GM19328 (cell line): ENCODE measurements around the gene CRIM1.
"Not testable (repeated sequence)": the region's sequence is repeated elsewhere in the genome, so short reads cannot be mapped to it uniquely, and the experiment has no call there.

Source experiments
- ATAC-seq: cut with Tn5 transposase; IDR thresholded peaks from one replicate; pipeline ENCODE4 v1.9.1; 2021; ENCODE audit warnings: mild to moderate bottlenecking, moderate library complexity; ENCODE audit not compliant: unreplicated experiment

Gene CRIM1, protein sequence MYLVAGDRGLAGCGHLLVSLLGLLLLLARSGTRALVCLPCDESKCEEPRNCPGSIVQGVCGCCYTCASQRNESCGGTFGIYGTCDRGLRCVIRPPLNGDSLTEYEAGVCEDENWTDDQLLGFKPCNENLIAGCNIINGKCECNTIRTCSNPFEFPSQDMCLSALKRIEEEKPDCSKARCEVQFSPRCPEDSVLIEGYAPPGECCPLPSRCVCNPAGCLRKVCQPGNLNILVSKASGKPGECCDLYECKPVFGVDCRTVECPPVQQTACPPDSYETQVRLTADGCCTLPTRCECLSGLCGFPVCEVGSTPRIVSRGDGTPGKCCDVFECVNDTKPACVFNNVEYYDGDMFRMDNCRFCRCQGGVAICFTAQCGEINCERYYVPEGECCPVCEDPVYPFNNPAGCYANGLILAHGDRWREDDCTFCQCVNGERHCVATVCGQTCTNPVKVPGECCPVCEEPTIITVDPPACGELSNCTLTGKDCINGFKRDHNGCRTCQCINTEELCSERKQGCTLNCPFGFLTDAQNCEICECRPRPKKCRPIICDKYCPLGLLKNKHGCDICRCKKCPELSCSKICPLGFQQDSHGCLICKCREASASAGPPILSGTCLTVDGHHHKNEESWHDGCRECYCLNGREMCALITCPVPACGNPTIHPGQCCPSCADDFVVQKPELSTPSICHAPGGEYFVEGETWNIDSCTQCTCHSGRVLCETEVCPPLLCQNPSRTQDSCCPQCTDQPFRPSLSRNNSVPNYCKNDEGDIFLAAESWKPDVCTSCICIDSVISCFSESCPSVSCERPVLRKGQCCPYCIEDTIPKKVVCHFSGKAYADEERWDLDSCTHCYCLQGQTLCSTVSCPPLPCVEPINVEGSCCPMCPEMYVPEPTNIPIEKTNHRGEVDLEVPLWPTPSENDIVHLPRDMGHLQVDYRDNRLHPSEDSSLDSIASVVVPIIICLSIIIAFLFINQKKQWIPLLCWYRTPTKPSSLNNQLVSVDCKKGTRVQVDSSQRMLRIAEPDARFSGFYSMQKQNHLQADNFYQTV

DNA sequence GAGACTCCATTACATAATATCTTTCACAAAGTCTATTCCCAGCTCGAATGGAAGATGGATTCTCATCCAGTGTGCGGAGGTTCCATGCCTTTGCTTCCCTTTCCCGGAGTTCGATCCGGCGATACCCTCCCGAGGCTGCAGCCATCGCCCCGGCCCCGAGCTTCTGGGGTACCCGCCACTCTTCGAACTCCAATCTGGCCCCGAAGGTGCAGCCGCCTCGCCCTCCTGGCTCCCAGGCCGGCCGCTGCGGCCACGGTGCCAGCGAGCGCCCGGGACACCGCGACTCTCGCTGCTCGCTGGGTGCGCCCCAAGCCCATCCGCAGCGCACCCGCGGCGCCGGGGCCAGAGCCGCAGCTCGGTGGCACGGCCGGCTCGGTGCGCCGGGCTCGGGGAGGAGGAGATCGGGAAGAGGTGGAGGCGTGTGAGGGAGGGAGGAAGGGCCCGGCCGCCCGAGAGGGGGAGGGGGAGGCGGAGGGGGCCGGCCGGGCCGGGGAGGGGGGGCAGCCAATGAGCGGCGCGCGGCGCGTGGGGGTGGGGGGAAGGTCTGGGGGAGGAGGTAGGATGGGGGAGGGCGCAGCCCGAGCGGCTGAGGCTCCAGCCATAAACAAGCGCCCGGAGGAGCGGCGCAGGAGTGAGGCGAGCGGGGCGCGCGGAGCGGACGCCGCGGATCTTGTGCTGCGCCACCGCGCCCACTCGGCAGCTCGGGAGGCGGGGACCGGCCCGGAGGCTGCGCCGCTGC, at the start of gene CRIM1:
Gene CRIM1, plus strand, starts transcription at position 628 of the 739 bp plus-strand sequence. CDS start 515 bp downstream, outside the sequence.
- peak; percentile 44 for ATAC-seq

DNA sequence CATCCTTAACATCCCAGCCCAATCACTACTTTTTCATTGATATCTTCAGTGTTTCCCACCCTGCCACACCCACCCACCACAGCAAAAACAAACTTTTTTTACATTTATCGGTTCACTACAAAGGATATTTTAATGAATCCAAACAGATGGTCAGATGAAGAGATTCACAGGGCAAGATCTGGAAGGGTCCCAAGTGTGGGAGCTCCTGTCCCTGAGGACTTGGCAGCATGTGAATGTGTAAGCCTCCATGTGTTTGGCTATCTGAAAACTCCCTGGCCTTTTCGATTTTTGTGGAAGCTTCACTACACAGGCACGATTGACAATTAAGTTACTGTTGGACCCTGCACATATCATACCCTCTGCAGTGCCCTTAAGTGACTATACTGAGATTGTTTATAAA, 48.1 kb upstream of the CRIM1 start:
- ATAC-seq, result no peak

DNA sequence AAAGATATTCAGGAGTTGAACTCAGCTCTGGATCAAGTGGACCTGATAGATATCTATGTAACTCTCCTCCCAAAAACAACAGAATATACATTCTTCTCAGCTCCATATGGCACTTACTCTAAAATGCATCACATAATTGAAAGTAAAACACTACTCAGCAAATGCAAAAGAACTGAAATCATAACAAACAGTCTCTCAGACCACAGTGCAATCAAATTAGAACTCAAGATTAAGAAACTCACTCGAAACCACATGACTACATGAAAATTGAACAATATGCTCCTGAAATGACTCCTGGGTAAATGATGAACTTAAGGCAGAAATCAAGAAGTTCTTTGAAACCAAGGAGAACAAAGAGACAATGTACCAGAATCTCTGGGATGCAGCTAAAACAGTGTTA, 45.1 kb upstream of the CRIM1 start:
- not testable (repeated sequence) for ATAC-seq

DNA sequence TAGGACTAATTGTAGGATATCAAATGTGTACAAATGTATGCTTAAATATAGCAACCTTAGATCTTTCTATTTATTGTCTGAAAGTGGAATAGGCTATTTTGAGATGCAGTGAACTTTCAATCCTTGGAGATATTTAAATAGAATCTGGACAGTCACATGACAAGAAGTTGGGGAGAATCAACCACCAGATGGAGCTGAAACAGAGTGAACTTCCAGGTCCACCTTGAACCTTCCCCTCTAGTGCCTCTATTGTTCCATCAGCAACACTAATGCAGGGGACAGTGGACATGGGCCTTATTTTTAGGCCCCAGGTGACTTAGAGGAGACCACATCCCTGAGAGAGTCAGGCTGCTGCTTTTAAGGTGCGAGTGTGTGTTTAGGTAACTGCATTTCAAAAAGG, 37.0 kb upstream of the CRIM1 start:
- ATAC-seq, result no peak

DNA sequence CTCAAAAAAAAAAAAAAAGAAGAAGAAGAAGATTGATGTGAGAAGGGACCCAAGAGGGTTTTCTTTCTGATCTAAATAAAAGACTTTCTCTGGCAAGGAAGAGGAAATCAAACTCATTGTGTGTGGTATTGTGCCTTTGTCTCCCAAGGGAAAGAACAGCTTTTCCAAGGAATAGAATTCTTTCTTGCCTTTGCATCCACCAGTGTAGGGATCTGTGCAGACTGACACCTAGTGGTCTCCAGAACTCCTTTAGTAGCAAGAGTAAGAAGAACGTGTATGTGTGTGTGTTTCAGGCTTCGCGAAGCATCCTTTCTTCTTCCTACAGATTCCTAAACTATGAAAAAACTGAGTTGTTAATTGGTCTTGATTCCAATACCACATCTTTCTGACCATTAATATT, 33.5 kb upstream of the CRIM1 start:
- no peak for ATAC-seq

DNA sequence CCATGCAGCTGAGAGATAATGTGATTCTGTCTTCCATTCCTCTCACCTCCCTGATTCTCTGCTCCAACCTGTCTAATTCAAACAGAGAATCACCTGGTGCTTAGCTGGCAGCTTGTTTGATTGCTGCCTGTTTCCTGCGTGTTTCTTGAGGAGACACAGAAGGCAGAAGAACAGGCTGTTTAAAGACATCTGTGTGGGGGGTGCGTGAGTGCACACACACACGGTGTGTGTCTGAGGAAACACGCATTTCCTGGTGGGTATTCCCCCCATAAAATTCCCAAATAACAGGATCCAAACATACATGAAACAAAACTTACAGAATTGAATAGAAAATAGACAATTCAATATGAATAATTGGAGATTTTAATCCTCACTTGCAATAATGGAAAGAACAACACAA, 29.3 kb upstream of the CRIM1 start:
- ATAC-seq, result no peak

DNA sequence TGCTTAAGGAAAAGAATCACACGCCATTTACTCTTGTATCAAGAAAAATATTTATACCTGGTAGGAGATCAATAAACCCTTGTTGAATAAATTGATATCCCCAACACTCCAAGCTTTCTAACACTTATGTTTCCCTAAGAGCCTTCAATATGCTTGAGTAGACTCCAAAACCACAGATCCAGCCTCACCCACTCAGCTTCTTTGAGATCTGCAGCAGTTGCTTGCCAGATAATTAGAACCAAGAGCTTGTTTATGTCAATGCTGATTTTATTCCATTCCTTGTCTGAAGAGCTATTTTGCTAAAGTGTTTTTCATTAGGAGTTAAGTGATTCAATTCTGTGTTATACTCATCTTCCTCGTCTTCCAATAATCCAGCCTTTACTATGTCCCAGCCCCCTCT, 26.3 kb upstream of the CRIM1 start:
- ATAC-seq, result no peak

DNA sequence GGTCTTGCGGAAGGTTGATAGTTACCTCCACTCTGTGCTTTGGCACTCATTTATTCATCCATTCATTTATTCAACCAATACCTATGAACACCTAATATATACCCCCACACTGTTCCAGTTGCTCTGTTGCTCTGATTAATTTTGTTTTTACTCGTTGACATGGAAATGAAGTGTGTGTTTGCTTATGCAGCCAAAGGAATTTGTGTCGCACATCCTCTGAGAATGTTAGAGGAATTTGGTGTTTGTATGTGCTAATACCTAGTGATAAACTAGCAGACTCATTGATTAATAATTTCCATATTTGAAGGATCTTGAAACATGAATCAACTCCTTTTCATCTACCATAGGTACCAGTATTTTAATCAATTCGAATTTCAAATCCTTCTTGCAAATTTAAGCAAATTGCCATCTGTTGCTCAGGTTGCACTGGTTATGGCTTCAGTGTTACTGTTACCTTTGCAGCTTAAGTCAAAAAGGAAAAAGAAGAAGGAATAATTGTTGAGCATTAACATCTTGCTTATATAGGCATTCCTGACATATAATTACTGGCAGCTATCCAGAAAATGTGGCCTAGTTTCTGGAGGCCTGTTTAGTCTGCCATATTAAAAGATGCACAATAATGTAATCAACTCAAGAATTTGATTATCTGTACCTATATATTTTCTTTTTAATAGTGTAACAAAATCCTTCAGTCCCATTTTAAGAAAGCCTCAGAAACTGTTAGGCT, 25.7 kb upstream of the CRIM1 start:
- ATAC-seq, result no peak

DNA sequence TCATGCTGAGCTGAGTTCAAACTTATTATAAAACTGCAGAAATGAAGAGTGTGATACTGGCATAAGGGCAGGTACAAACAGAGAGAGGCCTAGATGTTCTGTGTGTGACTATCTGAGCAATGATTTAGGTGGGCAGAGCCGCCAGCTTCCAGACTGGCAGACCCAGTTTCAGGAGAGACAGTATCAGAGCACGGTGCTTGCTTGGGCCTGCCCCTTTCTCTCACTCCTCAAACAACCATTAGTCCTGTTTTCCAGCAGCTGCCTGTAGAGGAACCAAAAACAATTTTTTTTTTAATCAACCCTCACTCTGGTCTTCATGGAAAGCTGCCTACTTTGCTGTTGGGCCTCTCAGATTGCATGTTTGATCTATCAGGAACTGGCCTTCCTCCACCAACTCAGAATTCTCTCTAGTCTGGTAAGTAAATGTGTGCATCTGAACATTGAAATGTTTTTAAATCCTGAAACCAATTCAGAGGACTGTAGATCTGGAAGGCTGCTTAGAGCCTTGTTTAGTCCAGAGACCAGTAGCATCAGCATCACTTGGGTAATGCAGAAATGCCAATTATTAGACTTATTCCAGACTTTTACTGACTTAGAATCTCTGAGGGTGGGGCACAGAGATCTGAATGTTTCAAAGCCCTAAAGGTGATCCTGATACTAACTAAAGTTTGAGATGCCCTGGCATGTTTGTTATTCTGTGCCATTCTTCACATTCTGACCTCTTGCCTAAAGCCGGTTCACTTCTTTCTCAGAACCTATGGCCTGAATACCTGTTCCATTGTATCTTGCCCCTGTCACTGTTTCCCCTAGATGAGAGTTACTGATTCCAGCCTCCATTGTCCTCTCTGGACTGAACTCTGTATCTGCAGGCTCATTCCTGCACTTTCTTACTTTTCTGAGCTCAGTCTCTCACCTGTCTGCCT, 24.8 kb upstream of the CRIM1 start:
- ATAC-seq, result no peak

DNA sequence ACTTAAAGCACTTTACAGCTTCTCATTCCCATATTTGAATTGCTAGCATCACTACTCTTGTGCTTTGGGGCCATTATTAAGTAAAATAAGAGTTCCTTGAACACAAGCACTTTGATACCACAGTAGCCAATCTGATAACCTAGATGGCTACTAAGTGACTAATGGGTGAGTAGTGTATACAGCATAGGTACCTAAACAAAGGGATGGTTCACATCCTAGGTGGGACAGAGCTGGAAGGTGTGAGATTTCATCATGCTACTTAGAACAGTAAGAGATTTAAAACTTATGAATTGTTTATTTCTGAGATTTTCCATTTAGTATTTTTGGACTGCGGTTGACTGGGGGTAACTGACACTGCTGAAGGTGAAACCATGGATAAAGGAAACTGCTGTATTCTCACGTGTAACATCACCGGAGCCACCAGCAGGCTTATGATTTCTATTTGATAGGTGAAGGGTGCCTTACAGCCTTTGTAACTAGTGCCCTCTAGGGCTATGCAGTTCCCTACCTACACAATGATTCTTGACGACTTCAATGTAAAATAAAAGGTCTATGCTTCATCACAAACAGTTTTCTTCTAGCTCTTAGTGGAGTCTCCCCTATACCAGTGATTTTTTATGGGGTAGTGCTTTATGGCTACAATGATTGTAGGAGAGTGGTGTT, 22.1 kb upstream of the CRIM1 start:
- ATAC-seq, result peak; percentile 50

DNA sequence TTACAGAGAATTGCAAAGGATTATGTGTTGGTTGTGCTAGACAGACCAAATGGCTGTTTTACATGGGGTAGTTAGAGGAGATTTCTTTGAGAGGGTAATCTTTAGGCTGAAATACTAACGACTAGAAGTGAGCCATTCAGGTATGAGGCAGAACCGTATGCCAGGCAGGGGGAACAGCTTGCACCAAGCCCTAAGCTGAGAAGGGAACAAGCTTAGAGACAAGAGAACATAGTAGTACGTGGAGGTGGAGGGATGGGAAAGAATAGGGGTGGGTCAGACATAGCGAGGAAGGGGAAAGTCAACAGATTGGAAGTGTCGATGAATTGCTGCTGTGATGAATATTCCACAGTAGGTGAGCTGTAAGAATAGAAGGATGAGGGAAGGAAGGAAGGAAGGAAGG, 20.0 kb upstream of the CRIM1 start:
- no peak for ATAC-seq

DNA sequence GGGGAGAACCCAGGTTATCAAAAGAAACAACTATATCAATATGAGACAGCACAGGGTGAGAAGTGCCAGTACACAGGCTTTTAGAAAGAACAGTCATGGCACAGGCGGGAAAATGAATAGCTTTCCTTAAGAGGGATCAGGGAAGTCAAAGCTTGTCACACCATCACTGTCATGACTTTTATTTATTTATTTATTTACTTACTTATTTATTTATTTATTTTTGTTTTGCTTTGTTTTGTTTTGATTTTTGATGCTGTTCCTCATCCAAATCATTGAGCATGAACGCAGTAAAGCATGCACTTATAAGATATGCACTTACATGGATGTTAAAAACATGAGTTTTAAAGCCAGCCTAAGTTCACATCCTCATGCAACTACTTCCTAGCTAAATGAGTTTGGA, 19.3 kb upstream of the CRIM1 start:
- no peak for ATAC-seq

DNA sequence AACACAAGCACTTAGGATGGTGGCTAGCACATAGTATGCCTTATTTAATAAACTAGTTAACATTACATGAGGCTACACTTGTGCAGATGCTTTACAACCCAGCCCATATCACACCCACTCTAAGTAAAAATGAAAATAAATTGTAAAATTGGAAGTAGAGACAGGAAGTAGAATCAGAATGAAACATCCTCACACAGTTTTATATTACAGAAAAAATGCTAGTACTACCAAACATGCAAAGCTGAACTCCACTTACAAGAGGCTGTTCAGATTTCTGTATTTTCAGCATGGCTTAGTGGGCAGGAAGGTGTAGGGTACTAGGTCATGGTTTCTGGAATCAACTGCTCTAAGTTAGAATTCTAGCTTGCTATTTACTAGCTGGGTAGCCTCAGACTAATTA, 18.2 kb upstream of the CRIM1 start:
- ATAC-seq, result no peak

DNA sequence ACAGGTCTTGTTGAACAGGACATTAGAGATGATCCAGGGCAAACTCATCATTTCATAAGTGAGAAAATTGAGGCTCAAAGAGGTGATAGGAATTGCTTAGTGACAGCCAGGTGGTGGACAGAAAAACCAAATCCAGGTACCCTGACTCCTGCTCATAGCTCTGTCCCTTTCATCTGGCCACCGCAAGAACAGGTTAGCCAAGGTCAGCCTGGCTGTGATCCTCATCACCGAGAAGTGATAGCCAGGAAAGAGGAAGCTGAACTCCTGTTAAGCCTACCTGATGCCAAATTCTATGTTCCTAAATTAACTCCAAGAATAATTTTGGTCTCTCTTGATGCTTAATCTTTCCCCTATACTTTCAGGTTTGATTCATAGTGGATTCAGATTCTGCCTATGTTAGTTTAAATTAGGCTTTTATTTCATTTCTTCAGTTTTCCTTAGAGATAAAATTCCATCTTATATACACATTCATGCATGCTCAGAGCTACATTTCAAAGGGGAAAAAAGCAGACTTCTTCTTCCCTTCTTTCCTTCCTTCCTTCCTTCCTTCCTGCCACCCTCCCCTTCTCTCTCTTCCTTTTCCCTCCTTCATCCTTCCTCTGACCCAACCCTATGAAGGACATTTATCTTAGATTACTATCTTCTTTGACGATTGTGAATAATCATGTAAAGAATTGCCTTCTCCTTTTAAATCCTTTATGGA, 17.3 kb upstream of the CRIM1 start:
- ATAC-seq, result no peak

DNA sequence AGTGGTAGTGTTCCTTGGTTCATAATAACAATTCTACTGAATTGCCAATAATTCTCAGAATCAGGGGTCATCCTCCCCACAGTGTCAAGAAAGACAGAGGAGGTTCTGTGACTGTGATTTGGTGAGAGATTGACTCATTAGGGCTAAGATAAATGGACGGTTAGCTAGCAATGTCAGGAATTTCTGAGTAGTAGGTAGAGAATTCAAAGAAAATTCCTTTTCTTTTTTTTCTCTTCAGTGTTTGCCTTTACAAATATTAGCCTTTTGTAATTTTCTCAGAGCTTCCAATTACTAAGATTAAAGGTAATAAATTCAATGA, 16.8 kb upstream of the CRIM1 start:
- ATAC-seq, result no peak

DNA sequence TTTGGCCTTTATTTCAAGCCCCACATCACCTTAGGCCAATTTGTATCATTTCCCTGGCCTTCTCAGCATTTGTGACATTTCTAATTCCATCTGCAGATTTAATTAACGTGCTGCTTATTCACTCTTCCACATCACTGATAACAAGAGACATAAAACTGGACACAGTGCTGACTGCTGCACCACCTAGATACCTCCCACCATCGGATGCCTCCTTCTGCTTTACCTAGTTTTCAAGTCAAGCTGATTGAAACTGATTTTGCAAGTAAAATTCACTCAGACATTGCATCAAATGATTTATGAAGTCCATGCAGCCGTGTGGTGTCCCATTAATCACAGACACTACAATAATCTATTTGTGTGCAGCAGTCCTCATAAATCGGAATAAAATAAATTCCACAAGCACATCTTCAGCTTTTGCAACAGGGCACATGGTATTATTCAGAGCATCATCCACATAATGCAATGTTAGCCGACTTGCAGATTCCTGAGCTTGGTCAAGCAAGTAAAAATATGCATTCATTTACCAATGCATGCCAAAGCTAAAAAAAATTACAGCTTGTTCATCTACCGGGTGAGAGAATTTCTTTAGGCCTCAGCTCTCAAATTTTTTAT, 15.9 kb upstream of the CRIM1 start:
- ATAC-seq, result no peak

DNA sequence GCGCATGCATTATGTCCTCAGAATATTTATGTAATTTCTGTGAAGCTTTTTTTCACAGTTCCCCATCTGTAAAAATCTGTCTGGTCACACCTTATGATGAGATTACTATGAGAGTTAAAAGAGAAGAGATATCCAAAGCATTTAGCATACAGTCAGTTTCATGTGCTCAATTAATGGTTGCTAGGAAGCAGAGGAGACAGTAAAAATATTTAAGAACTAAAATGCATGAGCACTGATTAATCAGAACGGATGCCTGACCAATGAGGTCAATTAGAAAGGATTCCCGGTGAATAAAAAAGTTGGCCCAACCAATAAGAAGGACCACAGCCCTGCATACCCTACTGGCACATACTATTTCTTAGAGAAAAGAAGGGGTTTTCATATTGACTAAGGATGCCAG, 12.0 kb upstream of the CRIM1 start:
- ATAC-seq, result no peak

DNA sequence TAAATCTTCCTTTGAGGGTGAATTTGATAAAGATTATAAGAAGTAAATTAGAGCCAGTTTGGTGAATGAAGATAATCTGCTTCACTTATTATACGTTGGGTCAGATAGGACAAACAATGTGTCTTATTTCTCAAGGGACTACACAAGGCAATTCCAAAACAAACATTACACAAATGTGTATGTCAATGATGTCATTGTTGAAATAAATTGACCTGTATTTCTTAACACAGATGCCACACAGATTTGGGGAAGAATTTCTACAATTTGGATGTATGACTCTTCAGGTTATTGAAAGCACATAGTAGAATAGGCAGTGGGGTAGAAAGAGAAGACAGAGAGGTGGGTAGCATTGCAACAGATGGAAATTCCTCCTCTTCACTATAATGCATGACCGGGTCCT, 6.9 kb upstream of the CRIM1 start:
- ATAC-seq, result no peak
